GM03348 (cell line): ENCODE results near the gene ATP10A.
"Not testable (repeated sequence)": the region's sequence is repeated elsewhere in the genome, so short reads cannot be mapped to it uniquely, and the experiment has no call there.

Source experiments
- DNase-seq: peaks from one replicate; pipeline ENCODE4 v3.0.0; 2012; ENCODE audit warnings: low spot score

Gene ATP10A

DNA sequence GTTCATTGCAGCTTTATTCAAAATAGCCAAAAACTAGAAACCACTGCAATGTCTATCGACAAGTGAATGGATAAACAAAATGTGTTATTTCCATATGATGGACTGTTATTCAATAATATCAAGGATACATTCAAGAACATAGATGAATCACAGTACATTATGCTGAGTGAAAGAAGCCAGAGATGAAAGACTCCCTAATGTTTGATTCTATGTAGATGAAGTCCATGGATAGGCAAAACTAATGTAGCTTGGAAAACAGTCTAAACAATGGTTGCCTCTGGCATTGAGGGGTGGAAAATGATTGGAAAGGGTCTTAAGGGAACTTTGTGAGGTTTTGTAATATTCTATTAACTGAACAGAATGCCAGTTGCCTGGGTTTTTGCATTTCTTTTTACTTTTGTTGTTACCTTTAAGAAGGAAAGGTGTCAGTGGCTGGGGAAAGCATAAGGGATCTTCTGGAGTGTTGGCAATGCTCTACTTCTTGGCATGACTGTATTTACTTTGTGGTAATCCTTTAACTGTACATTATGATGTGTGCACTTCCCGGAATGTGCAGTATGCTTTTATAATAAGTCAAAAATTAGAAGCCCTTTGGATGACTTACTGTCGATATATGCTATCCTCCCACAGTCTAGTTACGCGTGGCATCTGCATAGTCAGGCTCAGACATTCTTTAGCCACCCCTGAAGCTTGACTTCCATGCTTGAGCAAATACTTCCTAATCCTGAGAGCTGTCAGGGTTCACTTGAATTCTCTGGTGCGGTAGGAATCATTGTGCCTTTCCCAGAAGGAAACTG lies 20.5 kb upstream of the ATP10A start:
- DNase-seq, result peak; percentile 85

DNA sequence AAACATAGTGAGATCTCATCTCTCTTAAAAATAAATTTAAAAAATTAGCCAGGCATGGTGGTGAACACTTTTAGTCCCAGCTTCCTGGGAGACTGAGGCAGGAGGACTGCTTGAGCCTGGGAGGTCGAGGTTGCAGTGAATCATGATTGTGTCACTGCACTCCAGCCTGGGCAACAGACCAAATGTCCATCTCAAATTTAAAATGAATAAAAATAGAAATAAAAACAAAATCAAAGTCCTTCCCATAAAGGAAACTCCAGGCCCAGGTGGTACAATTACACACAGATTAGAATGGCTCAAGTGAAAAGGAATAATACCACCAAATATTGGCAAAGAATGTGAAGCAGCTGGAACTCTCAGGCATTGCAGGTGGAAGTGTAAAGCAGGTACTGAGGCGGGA lies 19.3 kb upstream of the ATP10A start:
- DNase-seq, result no peak

GRCh38 chr15:25880877-25881276 lies 17.8 kb upstream of the ATP10A start:
- not testable (repeated sequence) for DNase-seq

DNA sequence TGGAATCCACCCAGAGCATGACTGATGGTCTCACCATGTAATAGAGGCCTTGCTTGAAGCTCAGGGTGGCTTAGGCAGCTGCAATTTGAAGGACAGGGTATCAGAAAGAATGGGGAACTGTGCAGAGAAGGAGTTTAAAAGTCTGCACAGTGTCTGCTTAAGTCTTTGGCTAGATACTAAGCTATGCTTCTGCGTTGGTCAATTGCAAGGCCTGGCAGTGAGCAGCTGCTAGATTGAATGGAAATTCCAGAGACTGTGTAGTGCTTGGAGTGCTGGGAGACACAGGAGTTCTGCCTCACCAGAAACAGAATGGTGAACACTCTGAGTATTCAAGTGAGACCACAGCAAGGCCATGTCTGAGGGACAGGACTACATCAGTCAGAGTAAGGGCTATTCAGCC lies 17.3 kb upstream of the ATP10A start:
- DNase-seq, result no peak

DNA sequence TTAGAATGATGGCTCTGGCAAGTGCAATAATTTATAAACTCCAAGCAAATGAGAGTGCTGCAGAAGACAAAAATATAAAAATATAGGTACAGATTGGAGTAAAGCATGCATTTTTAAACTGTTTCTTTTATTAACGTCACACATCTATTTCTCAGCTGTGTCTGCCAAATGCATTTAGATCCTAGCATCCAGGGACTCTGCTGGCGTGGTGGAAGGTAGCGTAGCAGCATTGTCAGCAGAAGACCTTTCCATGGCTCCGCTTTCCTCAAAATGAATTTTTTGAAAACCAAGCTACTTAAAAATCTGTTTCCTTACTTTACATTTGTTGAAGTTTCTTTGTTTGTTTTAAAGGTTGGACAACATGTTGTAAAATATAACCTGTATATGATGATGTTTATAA lies 16.3 kb upstream of the ATP10A start:
- DNase-seq, result no peak

- no peak for DNase-seq
These were observed 14.6 kb upstream of the ATP10A start for GRCh38 chr15:25877681-25878080.

- DNase-seq, result no peak
These were observed 13.4 kb upstream of the ATP10A start for GRCh38 chr15:25876231-25877140.

- peak; percentile 51 for DNase-seq
These were observed 12.4 kb upstream of the ATP10A start for GRCh38 chr15:25875566-25875965.

DNA sequence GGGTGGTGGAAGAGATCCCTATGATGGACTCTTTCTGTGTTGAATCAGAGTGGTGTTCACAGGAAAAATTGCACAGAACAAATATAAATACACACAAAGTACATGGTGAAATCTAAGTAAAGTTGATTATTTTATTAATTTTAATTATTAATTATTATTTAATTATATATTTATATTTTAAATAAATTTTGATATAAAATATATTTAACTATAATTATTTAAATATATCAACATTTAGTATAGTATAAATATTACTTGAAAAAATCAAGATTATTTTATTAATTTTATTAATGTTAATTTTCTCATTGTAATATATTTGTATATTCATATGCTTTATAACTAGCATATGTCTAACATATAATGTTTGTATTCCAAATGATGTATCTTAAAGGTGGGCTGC lies 11.3 kb upstream of the ATP10A start:
- no peak for DNase-seq

DNA sequence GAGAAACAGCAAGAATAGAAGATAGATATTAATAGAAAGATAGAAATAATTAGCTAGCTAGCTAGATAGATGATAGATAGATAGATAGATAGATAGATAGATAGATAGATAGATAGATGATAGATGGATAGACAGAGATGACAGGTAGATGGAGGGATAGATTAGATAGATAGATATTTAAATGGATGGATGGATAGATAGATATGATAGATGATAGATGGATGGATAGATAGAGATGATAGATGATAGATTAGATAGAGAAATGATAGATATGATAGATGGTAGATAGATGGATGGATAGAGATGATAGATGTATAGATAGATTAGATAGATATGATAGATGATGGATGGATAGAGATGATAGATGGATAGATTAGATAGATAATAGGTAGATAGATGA lies 8.3 kb upstream of the ATP10A start:
- no peak for DNase-seq

GRCh38 chr15:25870938-25871337 lies 7.8 kb upstream of the ATP10A start:
- DNase-seq, result no peak

- no peak for DNase-seq
These were observed 6.6 kb upstream of the ATP10A start for GRCh38 chr15:25869701-25870100.

- DNase-seq, result no peak
These were observed 3.7 kb upstream of the ATP10A start for GRCh38 chr15:25866874-25867273.

DNA sequence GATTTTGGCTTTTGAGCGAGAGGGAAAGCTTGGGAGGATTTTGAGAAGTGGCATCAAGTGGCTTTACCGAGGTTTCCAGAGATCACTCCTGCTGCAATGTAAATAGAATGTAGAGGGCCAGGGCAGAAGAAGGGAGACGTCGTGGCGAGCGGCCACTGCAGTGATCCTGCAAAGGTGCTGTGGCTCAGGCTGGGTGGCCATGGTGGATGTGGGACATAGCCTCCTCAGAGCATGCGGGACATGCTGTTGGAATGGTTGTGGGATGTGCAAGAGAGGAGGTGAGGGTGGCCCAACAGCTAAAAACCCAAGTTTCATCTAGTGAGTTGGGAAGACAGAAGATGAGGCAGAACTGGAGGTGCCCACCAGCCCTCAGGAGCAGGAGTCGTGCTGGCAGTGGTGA lies 3.1 kb upstream of the ATP10A start:
- DNase-seq, result no peak

DNA sequence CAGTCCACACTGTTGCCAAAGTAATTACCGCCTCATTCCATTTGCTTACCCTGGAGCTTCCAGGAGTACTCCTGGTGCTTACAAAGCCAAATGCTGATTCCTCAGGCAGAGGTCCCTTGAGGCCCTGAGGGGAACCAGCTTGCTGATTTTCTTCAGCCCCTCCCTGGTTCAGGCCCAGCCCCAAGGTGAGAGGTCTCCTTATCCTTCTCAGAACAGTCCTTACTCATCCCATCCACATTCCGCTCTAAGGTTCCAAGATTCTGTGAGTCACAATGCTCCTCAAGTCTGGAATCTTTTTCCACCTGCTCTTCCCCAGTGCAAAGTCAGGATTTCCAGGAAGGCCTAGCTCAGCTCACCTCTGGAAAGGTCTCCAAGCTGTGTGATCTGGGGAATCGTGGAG lies 1.8 kb upstream of the ATP10A start:
- peak; percentile 48 for DNase-seq

GRCh38 chr15:25863968-25864580 lies 947 bp upstream of the ATP10A start:
- DNase-seq, result no peak

DNA sequence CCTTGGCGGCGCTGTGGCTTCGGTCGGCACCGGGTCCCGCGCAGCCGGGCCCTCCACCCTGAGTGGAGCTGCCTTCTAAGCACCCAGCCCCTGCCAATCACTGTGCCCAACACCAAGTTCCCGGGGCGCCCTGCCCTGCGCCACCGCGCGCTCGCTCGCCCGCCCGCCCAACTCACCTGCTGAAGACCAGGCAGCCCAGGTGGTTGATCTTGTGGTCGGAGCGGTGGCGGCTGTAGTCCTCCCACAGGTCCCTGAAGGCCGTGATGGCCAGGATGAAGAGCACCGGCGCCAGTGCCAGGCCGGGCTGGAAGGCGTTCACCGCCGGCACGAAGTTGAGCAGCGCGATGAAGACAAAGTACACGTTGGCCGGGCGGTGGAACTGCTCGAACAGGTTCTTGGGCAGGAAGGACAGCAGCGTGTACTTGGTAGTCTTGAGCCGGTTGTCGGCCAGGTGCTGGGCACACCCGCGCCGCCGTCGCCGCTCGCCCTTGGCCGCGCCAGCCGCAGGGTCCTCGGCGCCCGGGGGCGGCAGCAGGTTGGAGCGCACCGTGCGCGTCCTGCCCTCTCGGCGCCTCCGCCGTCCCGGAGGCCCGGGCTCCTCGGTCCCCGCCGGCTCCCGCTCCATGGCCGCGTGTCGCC lies 536 bp downstream of the ATP10A start:
- DNase-seq, result peak; percentile 46

DNA sequence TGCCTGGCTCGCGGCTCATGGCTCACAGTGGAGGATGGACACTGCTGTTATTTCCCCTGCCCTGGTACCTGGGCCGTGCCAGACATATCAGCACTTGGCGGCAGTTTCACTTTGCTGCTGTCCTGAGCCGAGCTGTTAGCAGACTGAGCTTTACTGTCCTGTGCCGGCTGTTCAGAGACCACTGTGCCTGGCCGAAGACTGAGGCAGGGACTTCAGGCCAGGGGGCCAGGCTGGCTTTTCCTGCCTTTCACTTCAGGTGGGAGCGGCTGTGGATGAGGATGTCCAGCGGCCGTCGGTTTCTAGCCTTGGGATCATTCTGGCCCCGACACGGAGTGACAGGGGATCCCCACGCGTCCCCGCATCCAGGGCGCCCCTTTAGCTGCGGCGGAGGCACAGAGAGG lies 1.1 kb downstream of the ATP10A start:
- DNase-seq, result peak; percentile 41

GRCh38 chr15:25860885-25861866 lies 2.0 kb downstream of the ATP10A start:
- peak; percentile 55 for DNase-seq

GRCh38 chr15:25859838-25860645 lies 3.1 kb downstream of the ATP10A start:
- peak; percentile 41 for DNase-seq
